Kidney epithelial cell (primary cell): ENCODE measurements around the gene MAGEB4. TPM values are rescaled to one million over a fixed set of nuclear protein-coding genes. Genes with fewer than 3 reads are reported as not detected.

Experiments used
- DNase-seq: peaks from one replicate; pipeline ENCODE4 v3.0.0-alpha.2; 2010; ENCODE audit warnings: low read depth
- H3K27me3 ChIP-seq: 2 replicates; pipeline ENCODE4 v1.6.0; 2011; ENCODE audit warnings: low read length; ENCODE audit not compliant: control insufficient read depth, insufficient read depth
- H3K36me3 ChIP-seq: 2 replicates; pipeline ENCODE4 v1.5.1; 2011; ENCODE audit warnings: low read length; ENCODE audit not compliant: control insufficient read depth, insufficient read depth
- H3K4me3 ChIP-seq: 2 replicates; pipeline ENCODE4 v1.5.1; 2011; ENCODE audit warnings: low read depth, mild to moderate bottlenecking, control low read depth, low read length
- total RNA-seq: library from RNA; depleted of rRNA; stranded (reverse); fragments of >200 nt; gene quantifications from 2 replicates; pipeline ENCODE4 v1.2.3, GENCODE V29; 2015
- TF ChIP-seq, protein P1 (sequence below): IDR thresholded peaks from 2 replicates; pipeline ENCODE4 v1.5.1; 2011; ENCODE audit warnings: mild to moderate bottlenecking, moderate library complexity, low read length, control low read depth, inconsistent platforms; ENCODE audit not compliant: insufficient read depth, poor library complexity, severe bottlenecking

MAGEB4 gene
- total RNA-seq, 1 donor from 2014 or later, result not detected

DNA sequence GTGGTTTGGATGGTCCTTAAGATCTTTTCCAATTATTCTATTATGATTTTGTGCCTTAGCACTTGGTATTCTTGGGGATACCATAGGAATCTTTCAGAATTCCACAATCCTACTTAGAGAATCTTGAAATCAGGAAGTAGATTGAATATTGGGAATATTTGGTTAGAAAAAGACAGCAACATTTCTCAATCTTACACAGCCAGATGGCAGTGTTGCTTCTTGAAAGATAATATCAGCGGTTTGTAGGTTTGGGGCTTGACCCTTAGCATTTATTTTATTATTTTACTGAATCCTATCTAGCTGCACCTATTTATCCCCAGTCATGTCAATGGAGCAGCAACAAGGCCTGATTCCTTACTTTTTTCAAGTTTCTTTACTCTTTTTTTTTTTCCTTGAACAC is 33.7 kb downstream of the MAGEB4 start:
- Histone ChIP-seq H3K27me3 (no peaks in the 10 kb centered on the region), H3K4me3 (no peak overlapping the region), H3K36me3 (no peaks in the 10 kb centered on the region)
- TF ChIP-seq, protein P1, sequence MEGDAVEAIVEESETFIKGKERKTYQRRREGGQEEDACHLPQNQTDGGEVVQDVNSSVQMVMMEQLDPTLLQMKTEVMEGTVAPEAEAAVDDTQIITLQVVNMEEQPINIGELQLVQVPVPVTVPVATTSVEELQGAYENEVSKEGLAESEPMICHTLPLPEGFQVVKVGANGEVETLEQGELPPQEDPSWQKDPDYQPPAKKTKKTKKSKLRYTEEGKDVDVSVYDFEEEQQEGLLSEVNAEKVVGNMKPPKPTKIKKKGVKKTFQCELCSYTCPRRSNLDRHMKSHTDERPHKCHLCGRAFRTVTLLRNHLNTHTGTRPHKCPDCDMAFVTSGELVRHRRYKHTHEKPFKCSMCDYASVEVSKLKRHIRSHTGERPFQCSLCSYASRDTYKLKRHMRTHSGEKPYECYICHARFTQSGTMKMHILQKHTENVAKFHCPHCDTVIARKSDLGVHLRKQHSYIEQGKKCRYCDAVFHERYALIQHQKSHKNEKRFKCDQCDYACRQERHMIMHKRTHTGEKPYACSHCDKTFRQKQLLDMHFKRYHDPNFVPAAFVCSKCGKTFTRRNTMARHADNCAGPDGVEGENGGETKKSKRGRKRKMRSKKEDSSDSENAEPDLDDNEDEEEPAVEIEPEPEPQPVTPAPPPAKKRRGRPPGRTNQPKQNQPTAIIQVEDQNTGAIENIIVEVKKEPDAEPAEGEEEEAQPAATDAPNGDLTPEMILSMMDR, result peak; percentile 20
- no peak for DNase-seq

DNA sequence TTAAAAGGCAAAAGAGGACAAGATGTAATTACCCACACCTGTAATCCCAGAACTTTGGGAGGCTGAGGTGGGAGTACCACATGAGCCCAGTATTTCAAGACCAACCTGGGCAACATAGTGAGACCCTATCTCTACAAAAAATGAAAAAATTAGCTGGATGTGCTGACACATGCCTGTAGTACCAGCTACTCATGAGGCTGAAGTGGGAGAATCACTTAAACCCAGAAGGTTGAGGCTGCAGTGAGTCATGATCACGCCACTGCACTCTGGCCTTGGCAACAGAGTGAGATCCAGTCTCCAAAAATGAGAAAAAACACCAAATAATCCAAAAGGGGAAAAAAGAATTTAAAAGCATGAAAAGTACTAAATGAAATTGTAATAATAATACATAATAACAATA is 36.6 kb downstream of the MAGEB4 start:
- TF ChIP-seq, protein P1, result no peak
- H3K27me3 ChIP-seq, result no peaks in the 10 kb centered on the region
- no peaks in the 10 kb centered on the region for H3K36me3 ChIP-seq
- DNase-seq, result no peak
- no peak overlapping the region for H3K4me3 ChIP-seq

DNA sequence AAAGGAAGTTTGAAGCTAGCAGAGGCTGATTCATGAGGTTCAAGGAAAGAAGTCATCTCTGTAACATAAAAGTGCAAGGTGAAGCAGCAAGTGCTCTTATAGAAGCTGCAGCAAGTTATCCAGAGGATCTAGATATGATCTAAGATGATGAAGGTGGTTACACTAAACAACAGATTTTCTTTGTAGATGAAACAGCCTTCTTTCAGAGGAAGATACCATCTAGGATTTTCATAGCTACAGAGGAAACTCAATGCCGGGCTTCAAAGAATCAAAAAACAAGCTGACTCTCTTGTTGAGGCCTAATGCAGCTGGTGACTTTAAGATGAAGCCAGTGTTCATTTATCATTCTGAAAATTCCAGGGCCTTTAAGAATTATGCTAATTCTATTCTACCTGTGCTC is 38.6 kb downstream of the MAGEB4 start:
- Histone ChIP-seq H3K27me3 (no peaks in the 10 kb centered on the region), H3K36me3 (no peaks in the 10 kb centered on the region), H3K4me3 (no peak overlapping the region)
- TF ChIP-seq, protein P1, result no peak
- DNase-seq, result no peak

DNA sequence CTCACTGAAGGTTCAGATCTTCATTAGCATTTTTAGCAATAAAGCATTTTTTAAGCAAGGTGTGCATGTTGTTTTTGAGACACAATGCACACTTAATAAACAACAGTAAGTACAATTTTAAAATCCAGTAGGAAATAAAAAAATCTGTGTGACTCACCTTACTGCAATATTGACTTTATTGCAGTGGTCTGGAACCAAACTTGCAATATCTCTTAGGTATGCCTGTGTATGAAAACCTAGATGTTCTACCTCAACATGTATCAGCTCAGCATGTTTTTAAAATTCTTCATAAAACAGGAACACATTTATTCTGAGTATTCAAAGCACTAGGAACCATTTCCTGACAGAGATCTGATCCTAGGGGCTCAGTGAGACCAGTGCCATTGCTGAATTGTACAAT is 40.7 kb downstream of the MAGEB4 start:
- Histone ChIP-seq H3K27me3 (no peaks in the 10 kb centered on the region), H3K4me3 (no peak overlapping the region), H3K36me3 (no peaks in the 10 kb centered on the region)
- DNase-seq, result no peak
- TF ChIP-seq, protein P1, result no peak

DNA sequence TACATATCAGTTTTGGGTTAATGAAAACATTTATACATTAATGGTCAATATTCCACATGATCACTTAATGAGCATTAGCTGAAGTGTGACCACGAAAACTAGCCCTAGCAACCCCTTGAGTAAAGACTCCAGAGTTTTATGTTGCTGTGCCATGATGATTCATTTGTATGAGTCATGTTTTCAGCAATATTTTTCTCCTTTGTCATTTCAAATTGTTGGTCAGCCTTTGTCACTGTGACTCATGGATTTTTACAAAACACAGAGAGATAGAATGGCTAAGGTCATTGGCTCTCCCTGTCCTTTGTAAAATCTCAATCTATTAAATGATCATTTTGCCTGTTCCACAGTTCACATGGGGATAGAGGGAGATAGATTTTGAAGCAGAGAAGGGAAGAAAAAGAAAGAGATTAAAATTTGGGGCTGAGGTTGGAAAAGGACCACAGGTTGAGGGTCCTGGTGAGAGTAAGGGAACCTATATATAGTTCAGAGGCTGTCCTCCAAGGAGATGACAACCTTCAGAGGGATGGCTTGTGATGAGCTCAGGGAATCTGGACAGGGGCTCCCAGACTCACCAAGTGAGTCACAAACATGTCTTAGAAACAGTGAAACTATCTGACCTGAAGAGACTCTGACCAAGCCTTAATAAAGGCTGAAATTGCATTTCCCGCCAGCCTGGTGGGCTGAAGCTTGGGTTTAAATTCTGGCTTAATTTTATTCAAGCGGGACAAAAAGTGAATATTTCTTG is 41.8 kb downstream of the MAGEB4 start:
- no peaks in the 10 kb centered on the region for H3K36me3 ChIP-seq
- TF ChIP-seq, protein P1, result no peak
- peak; percentile 72 for DNase-seq
- no peak overlapping the region for H3K4me3 ChIP-seq
- no peaks in the 10 kb centered on the region for H3K27me3 ChIP-seq

Other genes with a start within 250 kb of the MAGEB4 start
- not detected in 2 replicates for gene MAGEB2, start 26.4 kb upstream of the MAGEB4 start, total RNA-seq
- not detected in 2 replicates for gene MAGEB3, start 11.3 kb upstream of the MAGEB4 start, total RNA-seq
- not detected in 2 replicates for gene MAGEB1, start 5.1 kb downstream of the MAGEB4 start, total RNA-seq
- gene NR0B1, start 67.4 kb downstream of the MAGEB4 start, total RNA-seq, result 0.41 and 1.6 TPM in 2 replicates